NCI-H748 (cell line): ENCODE measurements around the gene PPM1K.
"Not testable (repeated sequence)": the region's sequence is repeated elsewhere in the genome, so short reads cannot be mapped to it uniquely, and the experiment has no call there.

Experiments used
- DNase-seq: peaks from one replicate; lab custom pipeline; 2025; ENCODE audit not compliant: unreplicated experiment; lab: John Stamatoyannopoulos, UW

PPM1K gene

DNA sequence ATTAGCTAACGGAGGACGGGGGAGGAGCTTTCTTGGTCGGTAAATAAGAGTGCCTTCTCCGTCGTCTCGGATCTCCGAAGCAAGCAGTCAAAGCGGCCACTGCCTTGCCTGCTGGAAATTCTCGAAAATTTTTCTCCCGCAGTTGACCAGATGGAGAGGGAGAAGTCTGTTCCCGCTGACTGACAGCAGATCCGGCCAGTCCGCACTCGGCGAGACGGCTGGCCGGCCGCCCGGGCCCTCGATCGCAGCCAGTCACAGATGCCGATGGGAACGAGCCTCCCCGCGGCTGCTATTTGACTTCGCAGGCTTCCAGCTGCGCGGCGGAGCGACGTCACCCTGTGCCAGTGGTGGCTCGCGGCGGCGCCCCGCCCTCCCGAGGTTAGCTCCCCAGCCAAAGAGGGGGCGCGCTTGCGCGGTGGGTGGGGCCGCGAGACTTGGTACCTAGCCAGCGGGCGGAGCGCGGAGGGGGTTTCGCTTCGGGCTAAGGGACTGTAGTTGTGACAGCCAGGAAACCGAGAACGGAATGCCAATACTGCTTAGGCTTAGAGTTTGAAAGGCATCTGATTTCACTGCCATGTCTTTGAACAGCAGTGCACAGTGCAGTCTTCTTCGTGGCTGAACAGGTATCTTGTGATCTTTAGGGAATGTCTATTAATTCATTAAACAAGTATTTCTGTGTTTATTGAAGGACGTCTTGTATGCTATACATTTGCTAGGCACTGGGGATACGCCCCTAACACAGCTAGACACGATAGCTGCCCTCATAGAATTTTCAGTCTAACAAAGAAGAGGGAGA is at the start of gene PPM1K:
PPM1K (minus strand) TSS at position 123 of the 796 bp plus-strand sequence. CDS start 5,978 bp downstream, outside the sequence.
- DNase-seq, result peak; percentile 96

GRCh38 chr4:88333741-88334405 is 49.5 kb upstream of the PPM1K start:
- no peak for DNase-seq

- DNase-seq, result no peak
These were observed 43.3 kb upstream of the PPM1K start for GRCh38 chr4:88327665-88328064.

DNA sequence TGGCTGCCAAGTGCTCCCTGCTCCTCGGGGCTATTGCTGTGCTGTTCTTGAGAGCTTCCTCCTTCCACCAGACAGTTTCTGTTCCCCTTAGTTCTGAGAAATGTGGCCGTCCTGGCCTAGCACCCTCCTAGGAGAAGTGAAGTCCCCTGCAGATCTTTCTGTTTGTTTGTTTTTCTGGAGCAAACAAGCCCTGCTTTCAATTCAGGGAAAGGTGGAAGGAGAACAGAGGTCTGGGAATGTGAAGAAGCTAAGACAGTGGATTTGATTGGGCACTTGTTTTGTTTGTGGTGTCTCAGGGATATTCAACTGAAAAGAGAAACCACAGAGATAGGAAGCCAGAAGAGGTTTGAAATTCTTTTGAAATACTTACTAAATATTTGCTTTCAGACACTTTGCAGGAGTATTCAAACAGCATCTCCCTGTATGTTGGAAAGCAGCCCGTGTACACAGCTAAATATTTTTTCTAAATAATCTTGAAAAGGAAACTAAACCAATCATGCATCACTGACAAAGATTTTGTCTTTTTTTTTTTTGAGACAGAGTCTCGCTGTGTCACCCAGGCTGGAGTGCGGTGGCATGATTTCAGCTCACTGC is 36.5 kb upstream of the PPM1K start:
- DNase-seq, result no peak

DNA sequence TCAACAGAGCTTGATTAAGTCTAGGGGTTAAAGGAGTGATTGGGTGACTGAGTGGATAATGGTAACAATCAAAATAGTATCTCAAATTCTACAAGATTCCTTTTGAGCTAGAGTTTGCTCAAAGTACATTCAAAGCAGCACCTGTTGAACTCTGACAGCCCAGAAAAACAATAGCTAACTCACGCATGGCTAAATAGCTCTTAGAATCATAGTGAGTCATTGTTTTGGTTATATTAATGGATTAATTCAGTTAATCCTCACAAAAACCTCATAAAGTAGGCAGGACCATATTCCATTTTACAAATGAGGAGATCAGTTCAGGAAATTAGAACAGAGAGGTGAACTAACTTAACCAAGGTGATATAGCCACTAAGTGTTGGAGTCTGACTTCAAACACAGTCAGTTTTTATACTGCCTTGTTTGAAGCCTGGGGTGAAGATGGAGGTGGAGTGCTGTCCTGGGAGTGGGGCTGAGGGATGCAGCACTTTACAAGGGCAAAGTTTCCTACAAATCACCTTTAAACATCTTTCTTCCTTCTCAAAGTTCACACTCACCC is 35.9 kb upstream of the PPM1K start:
- no peak for DNase-seq

DNA sequence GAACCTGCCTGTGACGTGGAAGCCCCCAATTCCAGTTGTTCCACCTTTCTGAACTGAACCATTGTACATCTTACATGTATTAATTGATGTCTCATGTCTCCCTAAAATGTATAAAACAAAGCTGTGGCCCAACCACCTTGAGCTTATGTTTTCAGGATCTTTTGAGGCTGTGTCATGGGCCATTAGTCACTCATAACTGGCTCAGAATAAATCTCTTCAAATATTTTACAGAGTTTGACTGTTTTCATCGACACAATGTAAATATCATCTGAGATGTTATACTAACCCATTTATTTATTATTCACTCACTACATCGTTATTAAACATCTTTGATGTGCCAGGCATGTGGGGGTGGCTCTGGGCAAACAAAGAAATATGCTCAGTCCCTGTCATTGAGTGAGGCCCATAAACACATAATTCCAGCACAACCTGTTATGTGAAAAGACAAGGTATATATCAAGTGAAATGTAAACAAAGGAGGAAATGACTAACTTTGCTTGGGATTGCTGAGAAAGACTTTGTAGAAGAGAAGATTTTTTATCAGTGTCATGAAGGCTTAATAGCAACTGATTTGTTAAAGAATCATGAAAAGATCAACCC is 34.5 kb upstream of the PPM1K start:
- DNase-seq, result no peak

DNA sequence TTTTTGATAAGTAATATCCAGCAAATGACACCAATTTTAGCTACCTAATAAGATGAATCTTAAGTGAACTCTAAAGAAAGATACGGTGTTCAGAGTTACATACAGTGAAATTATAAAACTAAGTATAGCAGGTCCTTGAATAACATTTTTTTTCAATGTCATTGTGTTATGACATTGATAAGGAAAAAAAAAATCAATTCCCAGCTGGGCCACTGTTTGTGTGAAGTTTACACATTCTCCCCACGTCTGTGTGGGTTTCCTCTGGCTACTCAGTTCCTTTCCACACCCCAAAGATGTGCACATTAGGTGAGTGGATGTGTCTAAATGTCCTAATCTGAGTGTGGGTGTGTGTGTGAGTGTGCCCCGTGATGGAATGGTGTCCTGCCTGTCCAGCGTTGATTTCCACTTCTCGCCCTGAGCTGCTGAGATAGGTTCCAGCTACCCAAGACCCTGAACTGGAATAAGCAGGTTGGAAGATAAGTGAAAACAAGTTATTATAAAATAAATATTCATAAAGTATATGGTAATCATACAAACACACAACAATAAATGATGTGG is 31.2 kb upstream of the PPM1K start:
- DNase-seq, result no peak

DNA sequence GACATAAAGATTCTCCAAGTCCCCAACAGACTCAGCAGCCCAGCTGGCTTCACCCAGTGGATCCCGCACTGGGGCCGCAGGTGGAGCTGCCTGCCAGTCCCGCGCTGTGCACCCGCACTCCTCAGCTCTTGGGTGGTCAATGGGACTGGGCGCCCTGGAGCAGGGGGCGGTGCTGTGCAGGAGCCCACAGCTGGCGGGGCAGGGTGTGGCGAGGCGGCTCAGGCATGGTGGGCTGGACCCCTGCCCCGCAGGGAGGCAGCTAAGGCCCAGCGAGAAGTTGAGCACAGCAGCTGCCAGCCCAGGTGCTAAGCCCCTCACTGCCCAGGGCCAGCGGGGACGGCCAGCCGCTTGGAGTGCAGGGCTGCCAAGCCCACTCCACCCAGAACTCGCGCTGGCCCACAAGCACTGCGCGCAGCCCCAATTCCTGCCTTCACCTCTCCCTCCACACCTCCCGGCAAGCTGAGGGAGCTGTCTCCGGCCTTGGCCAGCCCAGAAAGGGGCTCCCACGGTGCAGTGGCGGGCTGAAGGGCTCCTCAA is 28.8 kb upstream of the PPM1K start:
- not testable (repeated sequence) for DNase-seq

DNA sequence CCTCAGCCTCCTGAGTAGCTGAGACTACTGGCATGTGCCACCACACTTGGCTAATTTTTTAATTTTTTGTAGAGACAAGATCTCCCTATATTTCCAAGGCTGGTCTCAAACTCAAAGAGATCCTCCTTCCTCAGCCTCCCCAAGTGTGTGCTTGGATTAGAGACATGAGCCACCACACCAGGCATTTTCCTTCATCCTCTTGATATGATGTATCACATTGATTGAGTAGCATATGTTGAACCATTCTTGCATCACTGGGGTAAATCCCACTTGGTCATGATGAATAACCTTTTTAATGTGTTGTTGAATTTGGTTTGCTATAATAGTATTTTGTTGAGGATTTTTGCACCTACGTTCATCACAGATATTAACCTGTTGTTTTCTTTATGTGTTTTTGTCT is 24.2 kb upstream of the PPM1K start:
- DNase-seq, result no peak

GRCh38 chr4:88297725-88298454 is 13.5 kb upstream of the PPM1K start:
- no peak for DNase-seq

DNA sequence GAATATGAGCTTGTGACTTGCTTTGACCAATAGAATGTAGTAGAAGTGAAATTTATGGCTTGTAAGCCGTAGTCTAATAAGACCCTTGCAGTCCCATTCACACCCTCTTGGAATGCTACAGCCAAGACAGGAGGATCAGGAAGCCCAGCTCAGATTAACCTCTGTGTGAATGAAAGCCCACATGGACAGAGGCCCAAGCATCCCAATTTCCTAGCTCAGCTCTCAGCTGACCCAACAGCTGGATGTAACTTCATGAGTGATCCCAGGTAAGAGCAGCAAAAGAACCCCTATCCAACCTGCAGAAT is 12.8 kb upstream of the PPM1K start:
- no peak for DNase-seq

GRCh38 chr4:88296413-88297211 is 12.3 kb upstream of the PPM1K start:
- no peak for DNase-seq

DNA sequence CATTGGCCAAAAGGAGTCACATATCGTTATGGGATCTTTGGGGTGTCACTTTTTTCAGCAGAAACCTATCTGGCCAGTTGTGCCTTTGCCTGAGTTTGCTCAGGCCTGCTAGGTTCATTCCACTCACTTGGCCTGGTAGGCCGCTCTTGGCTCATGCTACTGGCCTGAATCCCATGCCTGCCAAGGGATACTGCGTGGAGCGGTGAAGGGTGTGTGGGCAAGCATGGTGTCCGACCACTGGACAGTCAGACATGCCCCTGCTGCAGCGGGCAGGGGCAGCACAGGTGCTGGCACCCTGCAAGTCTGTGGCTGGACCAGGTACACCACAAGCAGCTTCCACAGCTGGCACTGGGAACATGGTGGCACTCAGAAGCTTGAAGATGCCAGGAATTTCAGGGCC is 11.3 kb upstream of the PPM1K start:
- no peak for DNase-seq

DNA sequence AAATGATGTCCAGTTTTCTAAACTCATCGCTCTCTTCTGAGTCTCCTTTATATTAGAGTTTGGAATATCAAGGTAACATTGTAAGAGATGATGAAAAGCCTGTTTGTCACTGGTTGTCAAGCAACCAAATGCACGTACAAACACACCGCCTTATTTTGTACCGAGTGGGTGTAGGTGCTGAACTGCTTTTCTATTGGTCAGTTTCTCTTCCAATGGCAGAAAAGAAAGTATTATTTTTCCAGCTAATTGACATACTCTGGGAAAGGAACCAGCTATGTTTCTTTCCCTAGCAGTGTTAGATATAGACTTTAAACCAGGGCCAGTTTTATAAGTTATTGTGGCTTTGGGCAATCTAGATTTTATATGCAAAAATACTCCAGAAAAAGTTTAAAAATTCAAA is 6.6 kb upstream of the PPM1K start:
- DNase-seq, result peak; percentile 41

- no peak for DNase-seq
These were observed 2.5 kb upstream of the PPM1K start for GRCh38 chr4:88286897-88287296.

DNA sequence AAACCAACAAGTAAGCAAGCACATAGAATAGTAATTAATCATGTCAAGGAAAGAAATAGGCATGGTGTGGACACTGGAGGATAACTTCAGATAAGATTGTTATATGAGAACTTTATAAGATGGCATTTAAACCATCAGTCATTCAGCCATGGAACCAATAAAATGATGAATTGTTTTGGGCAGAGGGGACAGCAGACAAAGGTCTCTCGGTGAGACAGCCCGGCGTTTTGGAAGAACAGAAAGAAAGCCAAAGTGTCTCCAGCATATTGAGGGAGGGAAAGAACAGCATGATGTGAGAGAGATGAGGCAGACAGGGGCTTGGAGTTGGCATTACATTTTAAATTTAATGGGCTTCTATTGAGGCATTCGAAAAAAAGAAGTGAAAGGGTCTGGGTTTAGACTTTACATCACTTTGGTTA is 883 bp upstream of the PPM1K start:
- no peak for DNase-seq

DNA sequence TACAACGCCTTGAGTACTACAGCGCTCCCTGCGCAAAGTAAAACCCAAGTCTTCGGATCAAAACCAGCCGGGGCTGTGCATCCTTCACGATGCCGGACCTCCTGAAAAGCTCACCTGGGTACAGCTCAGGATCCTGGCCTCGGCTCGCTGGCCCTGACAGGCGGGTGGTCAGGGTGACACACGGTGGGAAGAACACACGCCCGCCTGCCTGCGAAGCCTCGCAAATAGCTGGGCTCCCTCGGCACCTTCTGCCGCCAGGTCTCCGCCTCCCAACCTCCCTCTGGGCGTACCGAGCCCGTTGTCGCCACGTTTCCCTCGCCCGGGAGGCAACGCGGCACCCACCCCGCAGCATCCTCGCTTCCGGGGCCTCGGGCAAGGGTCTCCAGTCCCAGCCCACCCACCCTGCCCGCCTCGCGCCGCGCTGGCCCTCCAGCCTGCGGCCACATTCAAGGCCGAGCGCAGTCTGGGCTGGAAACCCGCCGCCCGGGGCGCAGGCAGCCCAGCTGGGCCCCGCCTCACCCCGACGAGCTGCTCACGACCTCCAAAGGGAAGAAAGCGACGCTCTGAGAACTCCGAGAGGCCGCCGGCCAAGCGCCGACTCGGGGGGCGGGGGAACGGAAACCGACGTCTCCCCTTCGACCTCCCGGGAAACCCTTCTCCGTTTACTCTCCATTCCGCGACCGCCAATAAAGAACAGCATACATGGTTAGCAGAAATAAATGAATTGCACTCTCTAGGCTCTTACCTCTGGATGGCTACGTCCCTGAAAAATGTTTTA is 511 bp downstream of the PPM1K start:
- peak; percentile 73 for DNase-seq

DNA sequence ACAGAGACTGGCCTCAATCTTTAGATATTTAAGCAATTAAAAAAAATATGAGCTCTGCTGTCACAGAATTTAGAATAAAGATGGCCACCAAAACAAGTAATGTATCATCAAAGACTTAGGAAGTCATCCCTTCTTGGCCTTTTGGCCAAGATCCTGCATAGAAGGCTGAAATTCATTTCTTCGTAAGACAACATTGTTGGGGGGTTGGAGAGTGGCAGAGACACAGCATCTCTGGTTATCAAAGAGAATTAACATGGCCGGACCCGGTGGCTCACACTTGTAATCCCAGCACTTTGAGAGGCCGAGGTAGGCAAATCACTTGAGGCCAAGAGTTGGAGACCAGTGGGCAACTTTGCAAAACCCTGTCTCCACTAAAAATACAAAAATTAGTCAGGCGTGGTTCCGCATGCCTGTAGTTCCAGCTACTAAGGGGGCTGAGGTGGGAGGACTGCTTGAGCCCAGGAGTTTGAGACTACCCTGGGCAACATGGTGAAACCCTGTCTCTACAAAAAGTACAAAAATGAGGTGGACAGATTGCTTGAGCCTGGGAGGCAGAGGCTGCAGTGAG is 4.0 kb downstream of the PPM1K start:
- no peak for DNase-seq
